H9 (cell line): ENCODE data around the gene KCNN3. TPM values are rescaled to one million over a fixed set of nuclear protein-coding genes. Genes with fewer than 3 reads are reported as not detected.

Experiments
- DNase-seq: peaks from one replicate; pipeline ENCODE4 v3.0.0-alpha.2; 2017
- H2AFZ ChIP-seq: one replicate; pipeline ENCODE4 v1.6.1; 2013; ENCODE audit warnings: mild to moderate bottlenecking, low read length, control low read depth, moderate library complexity
- H2AK5ac ChIP-seq: 2 replicates; pipeline ENCODE4 v1.6.1; 2013; ENCODE audit warnings: low read length, control low read depth, mixed read lengths; ENCODE audit not compliant: insufficient read length
- H2BK120ac ChIP-seq: one replicate; pipeline ENCODE4 v1.6.1; 2013; ENCODE audit warnings: low read depth, mild to moderate bottlenecking, low read length, control low read depth, inconsistent platforms; ENCODE audit not compliant: poor library complexity, severe bottlenecking
- H2BK12ac ChIP-seq: 2 replicates; pipeline ENCODE4 v1.6.1; 2013; ENCODE audit warnings: low read length, control low read depth, mixed read lengths, low read depth; ENCODE audit not compliant: insufficient read length
- H2BK15ac ChIP-seq: 2 replicates; pipeline ENCODE4 v1.6.1; 2013; ENCODE audit warnings: low read depth, low read length, control low read depth
- H2BK20ac ChIP-seq: one replicate; pipeline ENCODE4 v1.6.1; 2013; ENCODE audit warnings: low read depth, mild to moderate bottlenecking, low read length, control low read depth, inconsistent platforms; ENCODE audit not compliant: poor library complexity, severe bottlenecking
- H2BK5ac ChIP-seq: 2 replicates; pipeline ENCODE4 v1.6.1; 2013; ENCODE audit warnings: low read length, control low read depth, mixed read lengths; ENCODE audit not compliant: insufficient read length
- H3K14ac ChIP-seq: 2 replicates; pipeline ENCODE4 v1.6.1; 2013; ENCODE audit warnings: low read length, control low read depth; ENCODE audit not compliant: insufficient read depth
- H3K18ac ChIP-seq: 2 replicates; pipeline ENCODE4 v1.6.1; 2013; ENCODE audit warnings: low read depth, mild to moderate bottlenecking, mixed read lengths, low read length, control low read depth; ENCODE audit not compliant: insufficient read length
- H3K23ac ChIP-seq: 2 replicates; pipeline ENCODE4 v1.6.1; 2013; ENCODE audit warnings: low read length, control low read depth, mixed read lengths, low read depth; ENCODE audit not compliant: insufficient read length
- H3K23me2 ChIP-seq: 2 replicates; pipeline ENCODE4 v1.6.1; 2013; ENCODE audit warnings: low read depth, mild to moderate bottlenecking, mixed read lengths, low read length, control low read depth; ENCODE audit not compliant: insufficient read length, poor library complexity, severe bottlenecking
- H3K27ac ChIP-seq: 2 replicates; pipeline ENCODE4 v1.5.1; 2013; ENCODE audit warnings: low read length, control low read depth, mixed read lengths, low read depth; ENCODE audit not compliant: insufficient read length
- H3K27me3 ChIP-seq: 2 replicates; pipeline ENCODE4 v1.6.1; 2013; ENCODE audit warnings: low read length, control low read depth, inconsistent platforms; ENCODE audit not compliant: insufficient read depth
- H3K4ac ChIP-seq: 2 replicates; pipeline ENCODE4 v1.6.1; 2013; ENCODE audit warnings: low read depth, mild to moderate bottlenecking, control low read depth, inconsistent platforms, low read length, moderate library complexity
- H3K4me1 ChIP-seq: 2 replicates; pipeline ENCODE4 v1.6.1; 2013; ENCODE audit warnings: low read length, control low read depth, inconsistent platforms; ENCODE audit not compliant: insufficient read depth
- H3K4me2 ChIP-seq: 2 replicates; pipeline ENCODE4 v1.6.1; 2013; ENCODE audit warnings: low read length, control low read depth, mixed read lengths; ENCODE audit not compliant: insufficient read length, insufficient read depth
- H3K56ac ChIP-seq: 2 replicates; pipeline ENCODE4 v1.6.1; 2013; ENCODE audit warnings: low read depth, mild to moderate bottlenecking, mixed read lengths, low read length, control low read depth; ENCODE audit not compliant: insufficient read length
- H3K79me1 ChIP-seq: 2 replicates; pipeline ENCODE4 v1.6.1; 2013; ENCODE audit warnings: low read depth, mild to moderate bottlenecking, moderate library complexity, low read length, control low read depth, inconsistent platforms; ENCODE audit not compliant: insufficient read depth, poor library complexity, severe bottlenecking
- H3K79me2 ChIP-seq: 2 replicates; pipeline ENCODE4 v1.6.1; 2013; ENCODE audit warnings: low read length, control low read depth, inconsistent platforms; ENCODE audit not compliant: insufficient read depth
- H3K9ac ChIP-seq: 2 replicates; pipeline ENCODE4 v1.6.1; 2013; ENCODE audit warnings: low read length, control low read depth, mixed read lengths; ENCODE audit not compliant: insufficient read length; ENCODE audit errors: extremely low read depth
- H3K9me3 ChIP-seq: one replicate; pipeline ENCODE4 v1.6.1; 2013; ENCODE audit warnings: low read depth, low read length, inconsistent platforms; ENCODE audit not compliant: control insufficient read depth
- H3T11ph ChIP-seq: one replicate; pipeline ENCODE4 v1.6.1; 2013; ENCODE audit warnings: mild to moderate bottlenecking, low read length, control low read depth, inconsistent platforms
- H4K20me1 ChIP-seq: one replicate; pipeline ENCODE4 v1.6.1; 2013; ENCODE audit not compliant: control insufficient read depth, insufficient read length, insufficient read depth
- H4K5ac ChIP-seq: 2 replicates; pipeline ENCODE4 v1.6.1; 2013; ENCODE audit warnings: low read depth, mild to moderate bottlenecking, mixed read lengths, low read length, control low read depth; ENCODE audit not compliant: insufficient read length
- H4K8ac ChIP-seq: replicated peaks from 2 replicates; pipeline ENCODE4 v1.6.1; 2013; ENCODE audit warnings: low read length, control low read depth, mixed read lengths, low read depth; ENCODE audit not compliant: insufficient read length
- H4K91ac ChIP-seq: 2 replicates; pipeline ENCODE4 v1.6.1; 2013; ENCODE audit warnings: low read depth, mild to moderate bottlenecking, moderate library complexity, mixed read lengths, low read length, control low read depth; ENCODE audit not compliant: insufficient read length
- H3K27ac Mint-ChIP-seq, 3 experiments: 2 replicates in 2 of 3; 3 replicates in 1 of 3; pipeline ENCODE4 v1.8.0; 2020 to 2021; ENCODE audit warnings: mixed read lengths in 3 of 3, mild to moderate bottlenecking in 1 of 3, moderate library complexity in 1 of 3
- H3K27me3 Mint-ChIP-seq: 2 replicates; pipeline ENCODE4 v1.8.0; 2021; ENCODE audit warnings: low read depth, mild to moderate bottlenecking, moderate library complexity, mixed read lengths
- H3K36me3 Mint-ChIP-seq, 3 experiments: 2 replicates in 2 of 3; 3 replicates in 1 of 3; pipeline ENCODE4 v1.8.0; 2020 to 2021; ENCODE audit warnings: low read depth in 3 of 3, mixed read lengths in 3 of 3; ENCODE audit not compliant: insufficient read depth in 1 of 3
- H3K4me1 Mint-ChIP-seq, 2 experiments: 2 replicates each; pipeline ENCODE4 v1.8.0; 2020; ENCODE audit warnings: mixed read lengths in 2 of 2
- H3K4me3 Mint-ChIP-seq, 2 experiments: 2 replicates in 1 of 2; 3 replicates in 1 of 2; pipeline ENCODE4 v1.8.0; 2020 to 2021; ENCODE audit warnings: mild to moderate bottlenecking in 2 of 2, mixed read lengths in 2 of 2, moderate library complexity in 1 of 2
- H3K9me3 Mint-ChIP-seq, 2 experiments: 2 replicates in 1 of 2; 3 replicates in 1 of 2; pipeline ENCODE4 v1.8.0; 2020; ENCODE audit warnings: mild to moderate bottlenecking in 2 of 2, mixed read lengths in 2 of 2, moderate library complexity in 1 of 2
- total RNA-seq: library from RNA; stranded (reverse); gene quantifications from 2 replicates; pipeline ENCODE4 v1.2.1, GENCODE V29; 2021
- TF ChIP-seq, protein P1 (sequence below): fragments of 200-600 bp; sonication (generic); conservative IDR thresholded peaks from 3 replicates; pipeline ENCODE4 v1.8.0; 2021; ENCODE audit warnings: antibody characterized with exemption, mild to moderate bottlenecking

KCNN3 gene
- total RNA-seq, 1 experiment from 2014 or later, result 0.83 TPM

DNA sequence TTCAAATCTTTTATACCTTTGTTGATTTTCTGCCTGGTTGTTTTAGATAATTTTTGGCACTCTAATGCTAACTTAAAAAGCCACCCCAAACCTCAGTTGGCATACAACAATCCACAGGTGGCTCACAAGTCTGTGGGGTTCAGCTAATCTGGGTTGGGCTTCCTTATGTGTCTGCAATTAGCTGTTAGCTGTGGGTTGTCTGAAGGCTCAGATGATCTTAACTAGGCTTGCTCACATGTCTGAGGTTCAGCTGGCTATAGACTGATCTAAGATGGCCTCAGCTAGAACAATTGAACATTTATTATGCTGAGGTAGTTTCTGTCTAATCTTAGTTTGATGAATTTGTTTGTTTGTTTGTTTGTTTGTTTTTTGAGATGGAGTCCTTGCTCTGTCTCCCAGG is 217.2 kb downstream of the KCNN3 start:
- Histone ChIP-seq H3K9ac (no peak overlapping the region), H2BK120ac (no peak overlapping the region), H3K79me2 (no peaks in the 10 kb centered on the region), H3K4ac (no peak overlapping the region), H2AK5ac (no peak overlapping the region), H3K23ac (no peak overlapping the region), H2BK5ac (no peak overlapping the region), H3K27me3 (no peaks in the 10 kb centered on the region), H2AFZ (no peak overlapping the region), H3K23me2 (no peaks in the 10 kb centered on the region), H3T11ph (no peak overlapping the region), H3K18ac (no peak overlapping the region), H4K20me1 (no peaks in the 10 kb centered on the region), H4K8ac (no peak overlapping the region), H3K14ac (no peak overlapping the region), H3K79me1 (no peaks in the 10 kb centered on the region), H4K91ac (no peak overlapping the region), H3K9me3 (no peaks in the 10 kb centered on the region), H2BK15ac (no peak overlapping the region), H3K56ac (no peak overlapping the region), H2BK20ac (no peak overlapping the region), H3K27ac (no peak overlapping the region), H2BK12ac (no peak overlapping the region), H4K5ac (no peak overlapping the region), H3K4me1 (no peaks in the 10 kb centered on the region), H3K4me2 (no peak overlapping the region)
- no peak overlapping the region for H3K4me3 Mint-ChIP-seq
- H3K4me1 Mint-ChIP-seq, result peaks cover 7% of the 10 kb centered on the region in 2 experiments
- H3K27me3 Mint-ChIP-seq, result no peaks in the 10 kb centered on the region; the same call in 1 of the 2 replicates
- H3K27ac Mint-ChIP-seq, result no peak overlapping the region
- no peaks in the 10 kb centered on the region for H3K36me3 Mint-ChIP-seq
- no peaks in the 10 kb centered on the region; a peak in 1 of 5 replicates for H3K9me3 Mint-ChIP-seq
- DNase-seq, result no peak
- TF ChIP-seq, protein P1, sequence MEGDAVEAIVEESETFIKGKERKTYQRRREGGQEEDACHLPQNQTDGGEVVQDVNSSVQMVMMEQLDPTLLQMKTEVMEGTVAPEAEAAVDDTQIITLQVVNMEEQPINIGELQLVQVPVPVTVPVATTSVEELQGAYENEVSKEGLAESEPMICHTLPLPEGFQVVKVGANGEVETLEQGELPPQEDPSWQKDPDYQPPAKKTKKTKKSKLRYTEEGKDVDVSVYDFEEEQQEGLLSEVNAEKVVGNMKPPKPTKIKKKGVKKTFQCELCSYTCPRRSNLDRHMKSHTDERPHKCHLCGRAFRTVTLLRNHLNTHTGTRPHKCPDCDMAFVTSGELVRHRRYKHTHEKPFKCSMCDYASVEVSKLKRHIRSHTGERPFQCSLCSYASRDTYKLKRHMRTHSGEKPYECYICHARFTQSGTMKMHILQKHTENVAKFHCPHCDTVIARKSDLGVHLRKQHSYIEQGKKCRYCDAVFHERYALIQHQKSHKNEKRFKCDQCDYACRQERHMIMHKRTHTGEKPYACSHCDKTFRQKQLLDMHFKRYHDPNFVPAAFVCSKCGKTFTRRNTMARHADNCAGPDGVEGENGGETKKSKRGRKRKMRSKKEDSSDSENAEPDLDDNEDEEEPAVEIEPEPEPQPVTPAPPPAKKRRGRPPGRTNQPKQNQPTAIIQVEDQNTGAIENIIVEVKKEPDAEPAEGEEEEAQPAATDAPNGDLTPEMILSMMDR, result no peak

Other genes starting within 250 kb of the KCNN3 start
- gene PMVK, start 66.4 kb upstream of the KCNN3 start, total RNA-seq, result 26.3 and 30.2 TPM in 2 replicates
- gene PBXIP1, start 85.8 kb upstream of the KCNN3 start, total RNA-seq, result 21.6 and 22.5 TPM in 2 replicates
- gene PYGO2, start 91.5 kb upstream of the KCNN3 start, total RNA-seq, result 38.7 and 39.5 TPM in 2 replicates
- gene SHC1, start 100.5 kb upstream of the KCNN3 start, total RNA-seq, result 168 and 173 TPM in 2 replicates
- 279 and 283 TPM in 2 replicates for gene CKS1B, start 104.4 kb upstream of the KCNN3 start, total RNA-seq
- 97.0 and 102 TPM in 2 replicates for gene FLAD1, start 113.1 kb upstream of the KCNN3 start, total RNA-seq
- gene LENEP, start 123.3 kb upstream of the KCNN3 start, total RNA-seq, result 1.4 and 2.8 TPM in 2 replicates
- gene ZBTB7B, start 132.5 kb upstream of the KCNN3 start, total RNA-seq, result 33.5 and 38.3 TPM in 2 replicates
- gene DCST2, start 163.5 kb upstream of the KCNN3 start, total RNA-seq, result 0.35 and 0.44 TPM in 2 replicates
- not detected in 2 replicates for gene DCST1, start 163.5 kb upstream of the KCNN3 start, total RNA-seq
- gene ADAM15, start 181.0 kb upstream of the KCNN3 start, total RNA-seq, result 29.6 and 30.6 TPM in 2 replicates
- 11.7 and 11.8 TPM in 2 replicates for gene EFNA4, start 193.5 kb upstream of the KCNN3 start, total RNA-seq
- gene EFNA3, start 208.6 kb upstream of the KCNN3 start, total RNA-seq, result 3.9 and 4.6 TPM in 2 replicates